HG03045 (cell line): ENCODE data around the gene LRFN4.

Source experiments
- ATAC-seq: cut with Tn5 transposase; IDR thresholded peaks from one replicate; pipeline ENCODE4 v1.9.1; 2021; ENCODE audit warnings: mild to moderate bottlenecking, moderate library complexity; ENCODE audit not compliant: unreplicated experiment

Gene LRFN4

GRCh38 chr11:66857927-66858185, 992 bp downstream of the LRFN4 start:
- no peak for ATAC-seq

- ATAC-seq, result no peak
These were observed 1.5 kb downstream of the LRFN4 start for GRCh38 chr11:66858186-66858938.

DNA sequence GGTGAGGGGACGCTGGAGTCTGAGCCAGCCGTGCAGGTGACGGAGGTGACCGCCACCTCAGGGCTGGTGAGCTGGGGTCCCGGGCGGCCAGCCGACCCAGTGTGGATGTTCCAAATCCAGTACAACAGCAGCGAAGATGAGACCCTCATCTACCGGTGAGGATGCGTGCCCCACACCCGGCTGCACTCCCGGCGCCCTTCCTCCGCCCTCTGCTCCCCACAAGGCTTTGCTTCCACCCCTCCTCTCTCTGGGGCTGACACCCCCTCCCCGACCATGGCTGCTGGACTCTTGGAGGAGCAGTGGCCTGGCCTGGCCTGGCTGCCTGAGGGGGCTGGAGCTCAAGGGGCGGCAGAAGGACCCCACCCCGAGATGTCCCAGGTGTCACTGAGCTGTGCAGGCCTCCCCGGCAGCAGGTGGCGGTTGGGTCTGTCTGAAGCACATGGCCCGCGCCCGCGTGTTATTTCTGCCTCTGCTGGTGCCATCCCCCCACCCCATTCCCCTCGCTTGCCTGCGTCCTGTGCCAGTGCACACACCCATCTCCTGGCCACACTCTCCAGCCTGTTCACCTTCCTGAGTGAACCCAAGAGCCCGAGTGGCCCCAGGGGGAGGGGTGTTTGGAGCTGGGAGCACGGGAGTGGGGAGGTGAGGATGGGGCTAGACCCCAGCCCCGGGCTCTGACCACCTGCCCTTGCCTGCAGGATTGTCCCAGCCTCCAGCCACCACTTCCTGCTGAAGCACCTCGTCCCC, 2.2 kb downstream of the LRFN4 start:
- no peak for ATAC-seq

DNA sequence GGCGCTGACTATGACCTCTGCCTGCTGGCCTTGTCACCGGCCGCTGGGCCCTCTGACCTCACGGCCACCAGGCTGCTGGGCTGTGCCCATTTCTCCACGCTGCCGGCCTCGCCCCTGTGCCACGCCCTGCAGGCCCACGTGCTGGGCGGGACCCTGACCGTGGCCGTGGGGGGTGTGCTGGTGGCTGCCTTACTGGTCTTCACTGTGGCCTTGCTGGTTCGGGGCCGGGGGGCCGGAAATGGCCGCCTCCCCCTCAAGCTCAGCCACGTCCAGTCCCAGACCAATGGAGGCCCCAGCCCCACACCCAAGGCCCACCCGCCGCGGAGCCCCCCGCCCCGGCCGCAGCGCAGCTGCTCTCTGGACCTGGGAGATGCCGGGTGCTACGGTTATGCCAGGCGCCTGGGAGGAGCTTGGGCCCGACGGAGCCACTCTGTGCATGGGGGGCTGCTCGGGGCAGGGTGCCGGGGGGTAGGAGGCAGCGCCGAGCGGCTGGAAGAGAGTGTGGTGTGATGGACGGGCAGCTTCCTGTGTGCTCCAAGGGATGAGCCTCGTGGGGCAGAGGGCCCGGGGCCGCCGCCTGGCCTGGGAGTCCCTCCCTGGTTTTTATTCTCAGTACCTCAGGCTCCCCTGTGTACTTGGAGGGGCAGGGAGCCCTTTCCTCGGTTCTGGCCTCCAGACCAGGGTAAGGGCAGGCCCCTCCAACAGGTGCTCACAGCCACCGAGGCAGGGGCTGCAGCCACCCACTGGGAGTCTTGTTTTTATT, 3.0 kb downstream of the LRFN4 start:
- ATAC-seq, result no peak

DNA sequence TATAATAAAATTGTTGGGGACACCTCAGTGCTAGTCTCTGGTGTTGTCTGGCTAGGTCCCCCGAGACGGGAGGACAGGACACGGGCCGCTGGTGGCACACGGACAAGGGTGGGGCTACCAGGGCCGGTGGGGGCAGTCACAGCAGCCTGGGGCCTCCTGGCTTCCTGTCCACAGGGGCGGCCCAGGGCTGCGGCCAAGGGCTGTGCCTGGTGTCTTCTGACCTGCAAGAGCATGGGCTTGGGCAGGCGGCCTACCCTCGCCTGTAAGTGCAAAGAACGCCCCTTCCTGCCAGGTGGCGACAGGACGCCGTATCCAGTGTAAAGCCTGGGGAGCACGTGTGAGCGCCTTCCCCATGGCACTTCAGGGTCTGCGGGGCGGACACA, 3.6 kb downstream of the LRFN4 start:
- no peak for ATAC-seq

DNA sequence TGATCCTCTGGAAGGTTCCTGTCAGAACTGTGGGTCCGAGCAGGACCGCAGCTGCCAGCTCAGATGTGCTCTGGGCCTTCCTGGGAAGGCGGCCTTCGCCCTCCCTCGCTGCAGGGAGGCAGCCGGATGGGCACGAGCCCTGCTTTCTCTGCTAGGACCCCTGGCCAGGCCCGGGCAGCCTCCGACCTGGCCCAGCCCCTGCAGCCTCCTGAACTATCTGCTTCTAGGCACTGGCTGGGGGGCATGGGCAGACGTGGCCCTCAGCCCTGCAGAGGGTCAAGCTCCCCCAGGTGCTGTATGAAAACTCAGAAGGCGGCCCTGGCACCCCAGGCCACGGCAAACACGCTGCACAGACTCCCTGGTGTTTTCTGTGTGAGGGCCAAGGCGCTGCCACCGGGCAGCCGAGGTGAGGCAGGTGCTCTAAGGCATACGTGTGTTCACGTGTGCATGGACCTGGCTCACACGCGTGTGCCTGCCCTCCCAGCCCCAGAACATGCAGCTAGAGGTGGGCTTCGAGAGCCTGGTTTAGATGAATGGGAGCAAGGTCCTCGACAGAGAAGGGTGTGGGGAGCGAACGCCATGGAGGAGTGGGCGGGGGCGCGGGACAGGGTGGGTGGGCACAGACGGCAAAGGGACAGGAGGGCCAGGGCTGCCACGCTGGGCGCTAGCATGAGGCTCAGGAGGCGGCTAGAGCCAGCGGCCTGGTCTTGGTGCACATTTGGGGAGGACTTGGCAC, 4.3 kb downstream of the LRFN4 start:
- no peak for ATAC-seq

DNA sequence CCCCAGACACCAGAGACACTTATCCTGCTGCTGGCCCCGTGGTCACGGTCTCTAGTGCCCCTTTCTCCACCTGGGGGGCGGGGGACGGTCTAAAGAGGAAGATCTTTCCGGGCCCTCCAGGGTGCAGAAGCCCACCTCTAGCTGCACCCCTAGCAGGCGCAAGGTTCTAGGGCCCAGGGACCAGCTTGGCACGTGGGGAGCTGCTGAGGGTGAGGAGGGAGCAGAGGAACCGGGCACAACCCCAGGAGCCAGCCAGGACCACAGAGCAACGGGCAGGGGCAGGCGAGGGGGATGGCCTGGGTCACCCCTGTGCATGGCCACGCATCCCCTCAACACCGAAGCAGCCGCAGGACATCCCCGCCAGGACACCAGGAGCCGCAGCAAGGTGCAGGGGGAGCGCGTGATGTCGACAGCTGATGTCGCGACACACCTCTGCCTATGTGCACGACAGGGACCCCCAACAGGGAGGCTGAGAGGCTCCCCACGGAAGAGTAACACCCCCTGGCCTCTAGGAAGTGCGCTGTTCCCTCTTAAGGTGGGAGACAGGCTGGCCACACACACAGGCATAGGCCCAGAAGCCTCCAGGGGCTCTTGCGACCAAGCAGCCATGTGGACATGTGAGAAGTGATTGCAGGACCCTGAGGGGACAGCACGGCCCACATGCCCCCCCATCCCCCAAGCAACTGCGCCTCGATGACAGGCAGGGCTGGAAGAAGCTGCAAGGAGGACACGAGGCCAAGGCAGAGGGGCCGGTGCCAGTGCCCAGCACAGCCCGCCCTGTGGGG, 5.1 kb downstream of the LRFN4 start:
- no peak for ATAC-seq

- ATAC-seq, result no peak
These were observed 5.7 kb downstream of the LRFN4 start for GRCh38 chr11:66862559-66863037.

DNA sequence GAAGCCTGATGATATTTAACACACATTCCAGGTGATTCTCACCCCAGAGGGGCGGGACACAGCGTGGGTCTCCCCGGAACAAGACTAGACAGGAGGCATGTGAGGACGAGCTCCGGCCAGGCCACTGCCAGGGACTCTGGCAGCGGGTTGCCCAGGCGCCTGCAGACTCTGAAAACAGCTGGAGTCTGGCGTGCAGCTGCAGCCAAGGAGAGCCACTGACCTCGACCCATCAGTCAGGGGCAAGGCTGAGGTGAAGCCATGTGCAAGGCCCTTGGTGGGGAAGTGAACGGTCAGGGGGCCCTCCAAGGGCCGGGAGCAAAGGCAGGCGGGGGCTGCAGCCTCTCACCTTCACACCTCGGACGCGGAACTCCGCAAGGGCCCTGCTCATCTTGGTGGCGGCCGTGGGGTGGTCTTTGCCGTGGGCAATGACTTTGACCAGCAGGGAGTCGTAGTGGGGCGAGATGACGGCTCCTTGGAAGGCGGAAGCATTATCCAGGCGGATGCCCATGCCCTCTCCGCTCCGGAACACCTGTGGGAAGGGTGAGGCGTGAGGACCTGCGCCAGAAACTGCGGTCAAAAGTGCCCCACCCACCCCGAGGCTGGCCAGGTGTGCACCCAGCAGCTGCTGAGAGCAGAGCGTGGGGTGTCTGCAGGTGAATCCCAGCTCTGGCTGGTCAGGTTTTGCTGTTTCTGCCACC, 6.7 kb downstream of the LRFN4 start:
- ATAC-seq, result no peak

GRCh38 chr11:66864172-66864901, 7.5 kb downstream of the LRFN4 start:
- ATAC-seq, result no peak

DNA sequence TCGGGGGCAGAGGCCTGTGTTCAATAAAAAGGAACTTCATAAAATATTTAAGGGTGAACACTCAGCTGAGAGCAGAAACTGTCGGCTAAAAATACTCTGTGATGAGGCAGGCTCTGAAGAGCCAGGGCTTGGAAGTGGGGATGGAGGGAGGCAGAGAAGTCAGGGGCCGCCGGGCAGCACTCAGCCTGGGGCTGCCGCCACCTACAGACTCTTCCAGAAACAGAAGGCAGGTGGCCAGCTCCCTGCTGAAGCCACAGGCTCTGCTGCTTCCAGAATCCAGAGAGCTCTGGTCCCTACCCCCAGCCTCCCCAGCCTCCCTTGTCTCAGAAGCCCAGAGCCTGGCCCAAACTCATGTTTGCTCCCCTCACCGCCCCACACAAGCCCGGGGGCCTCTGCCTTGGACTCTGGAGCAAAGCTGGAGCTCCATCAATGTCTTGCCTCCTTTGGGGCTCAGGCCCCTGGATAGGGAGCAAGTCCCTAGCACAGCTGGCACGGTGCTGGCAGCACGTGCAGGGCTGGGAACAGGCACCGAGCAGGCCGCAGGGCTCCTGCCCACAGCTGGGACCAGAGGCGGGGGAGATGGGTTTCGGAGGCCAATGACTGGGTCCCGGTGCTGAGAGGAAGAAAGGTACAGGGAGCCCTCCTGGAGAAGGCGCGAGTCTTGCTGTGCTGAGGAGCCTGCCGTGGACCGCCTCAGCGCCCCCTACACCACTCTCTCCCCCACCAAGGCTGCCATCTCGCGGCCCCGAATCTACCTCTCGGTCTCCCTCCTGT, 8.2 kb downstream of the LRFN4 start:
- no peak for ATAC-seq

GRCh38 chr11:66866007-66866406, 9.1 kb downstream of the LRFN4 start:
- ATAC-seq, result no peak

GRCh38 chr11:66866511-66866986, 9.7 kb downstream of the LRFN4 start:
- no peak for ATAC-seq

GRCh38 chr11:66867425-66868040, 10.7 kb downstream of the LRFN4 start:
- ATAC-seq, result no peak

DNA sequence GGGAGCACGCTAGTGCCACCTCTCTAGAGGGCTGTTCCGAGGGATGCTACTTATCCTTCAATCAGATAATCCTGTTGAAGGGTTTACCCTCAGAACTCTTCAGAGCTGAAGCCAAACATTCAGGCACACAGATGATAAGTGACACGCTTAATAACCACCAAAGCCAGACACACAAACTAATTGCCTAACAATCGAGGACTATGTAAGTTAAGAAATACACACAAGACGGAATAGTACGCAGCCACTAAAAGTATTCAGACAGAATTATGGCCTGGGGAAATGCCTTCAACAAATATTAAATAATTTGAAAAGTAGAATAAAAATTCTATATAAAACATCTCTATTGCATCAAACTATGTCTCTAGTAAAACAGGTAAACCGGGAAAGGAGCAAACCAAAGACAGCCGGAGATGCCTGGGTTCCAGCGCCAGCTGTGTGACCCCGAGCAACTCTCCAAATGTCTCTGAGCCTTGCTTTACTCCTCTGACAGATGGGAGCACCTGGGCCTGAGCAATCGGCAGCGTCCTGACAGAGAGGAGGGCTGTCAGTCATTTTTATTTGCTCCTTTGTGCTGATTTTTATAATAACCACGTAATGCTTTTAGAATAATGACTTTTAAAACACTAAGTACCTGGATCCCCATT, 11.3 kb downstream of the LRFN4 start:
- no peak for ATAC-seq

DNA sequence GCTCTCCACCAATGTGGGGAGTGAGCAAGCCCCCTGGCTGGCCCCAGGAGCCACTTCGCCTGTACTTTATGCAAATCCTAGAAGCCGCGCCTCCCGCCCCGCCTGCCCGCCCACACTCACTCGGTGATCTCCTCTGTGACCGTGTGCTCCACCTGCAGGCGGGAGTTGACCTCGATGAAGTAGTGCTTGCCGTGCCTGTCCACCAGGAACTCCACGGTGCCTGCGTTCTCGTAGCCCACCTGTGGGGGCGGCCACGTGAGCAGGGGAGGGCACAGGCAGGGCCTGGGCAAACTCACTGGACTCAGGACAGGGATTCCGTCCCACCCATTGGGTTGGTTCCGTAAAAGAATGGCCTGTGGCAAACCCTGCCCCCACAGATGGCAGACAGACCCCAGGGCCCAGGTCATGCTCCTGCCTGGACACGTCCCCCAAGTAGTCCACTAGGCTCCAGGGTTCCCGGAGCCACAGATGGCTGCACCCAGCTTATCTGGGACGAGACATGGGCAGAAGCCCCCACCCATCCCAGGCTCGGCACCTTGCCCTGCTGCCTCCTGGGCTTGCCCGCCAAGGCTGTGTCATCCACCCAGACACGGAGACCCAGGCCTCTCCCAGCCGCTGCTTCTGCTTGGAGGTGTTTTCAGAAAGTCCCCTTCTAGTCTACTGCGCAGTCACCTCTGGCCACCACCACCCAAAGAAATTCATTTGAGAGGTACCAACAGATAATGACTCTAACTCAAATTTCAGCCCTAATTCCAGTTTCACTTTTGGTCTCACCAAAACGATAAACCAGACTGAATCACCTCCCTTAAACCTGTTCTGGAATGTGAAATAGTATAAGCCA, 12.1 kb downstream of the LRFN4 start:
- peak; percentile 68 for ATAC-seq

DNA sequence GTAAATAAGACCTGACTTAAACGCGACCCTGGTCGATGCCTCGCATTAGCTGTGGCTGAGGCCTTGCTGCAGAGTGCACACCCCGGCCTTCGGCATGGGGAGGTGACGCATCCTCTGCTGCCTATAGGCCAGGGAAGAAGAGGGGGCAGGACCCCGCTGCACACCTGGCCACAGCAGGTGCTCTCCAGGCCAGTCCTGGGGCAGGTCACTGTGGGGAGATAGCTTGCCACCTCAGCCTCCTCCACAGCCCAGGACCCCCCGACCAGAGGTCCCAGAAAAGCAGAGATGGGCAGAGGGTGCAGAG, 12.7 kb downstream of the LRFN4 start:
- no peak for ATAC-seq
